ENCODE results near the gene TUBB4B.
"Not testable (repeated sequence)": the region's sequence is repeated elsewhere in the genome, so short reads cannot be mapped to it uniquely, and the experiment has no call there.

TUBB4B gene

GRCh38 chr9:137251490-137252268 is 10.6 kb downstream of the TUBB4B start:
- DNase-seq (ENCODE audit: low spot score) = no peak

GRCh38 chr9:137252555-137253506 is 11.7 kb downstream of the TUBB4B start:
- peak; percentile 79 for DNase-seq (ENCODE audit: low spot score)

GRCh38 chr9:137253717-137254623 is 12.9 kb downstream of the TUBB4B start:
- DNase-seq (ENCODE audit: low spot score) = no peak

GRCh38 chr9:137254624-137255447 is 13.7 kb downstream of the TUBB4B start, which contains the start of gene NELFB:
Gene NELFB, plus strand, starts transcription at chr9:137255327.
- peak; percentile 100 for DNase-seq (ENCODE audit: low spot score)

- no peak for DNase-seq (ENCODE audit: low spot score)
These were observed 14.5 kb downstream of the TUBB4B start for GRCh38 chr9:137255448-137256114.

- DNase-seq (ENCODE audit: low spot score) = no peak
These were observed 15.3 kb downstream of the TUBB4B start for GRCh38 chr9:137256362-137256761.

- no peak for DNase-seq (ENCODE audit: low spot score)
These were observed 15.8 kb downstream of the TUBB4B start for GRCh38 chr9:137256856-137257255.

- not testable (repeated sequence) for DNase-seq (ENCODE audit: low spot score)
These were observed 21.3 kb downstream of the TUBB4B start for GRCh38 chr9:137262173-137262908.

- DNase-seq (ENCODE audit: low spot score) = no peak
These were observed 21.8 kb downstream of the TUBB4B start for GRCh38 chr9:137262909-137263285.

GRCh38 chr9:137263506-137263905 is 22.4 kb downstream of the TUBB4B start:
- DNase-seq (ENCODE audit: low spot score) = no peak

- DNase-seq (ENCODE audit: low spot score) = no peak
These were observed 23.0 kb downstream of the TUBB4B start for GRCh38 chr9:137264067-137264466.

GRCh38 chr9:137265496-137266161 is 24.5 kb downstream of the TUBB4B start:
- DNase-seq (ENCODE audit: low spot score) = no peak

- no peak for DNase-seq (ENCODE audit: low spot score)
These were observed 25.1 kb downstream of the TUBB4B start for GRCh38 chr9:137266162-137266527.

GRCh38 chr9:137266585-137267453 is 25.7 kb downstream of the TUBB4B start:
- DNase-seq (ENCODE audit: low spot score) = no peak

- DNase-seq (ENCODE audit: low spot score) = no peak
These were observed 26.9 kb downstream of the TUBB4B start for GRCh38 chr9:137267933-137268355.

GRCh38 chr9:137268538-137269201 is 27.6 kb downstream of the TUBB4B start:
- no peak for DNase-seq (ENCODE audit: low spot score)

GRCh38 chr9:137269231-137269772 is 28.2 kb downstream of the TUBB4B start:
- no peak for DNase-seq (ENCODE audit: low spot score)
